Kidney capillary endothelial cell (primary cell): ENCODE measurements around the gene PRKCB.
"Not testable (repeated sequence)": the region's sequence is repeated elsewhere in the genome, so short reads cannot be mapped to it uniquely, and the experiment has no call there.

ENCODE experiments used
- DNase-seq: peaks from one replicate; pipeline ENCODE4 v3.0.0-alpha.2; 2018; ENCODE audit warnings: low spot score

The PRKCB gene

DNA sequence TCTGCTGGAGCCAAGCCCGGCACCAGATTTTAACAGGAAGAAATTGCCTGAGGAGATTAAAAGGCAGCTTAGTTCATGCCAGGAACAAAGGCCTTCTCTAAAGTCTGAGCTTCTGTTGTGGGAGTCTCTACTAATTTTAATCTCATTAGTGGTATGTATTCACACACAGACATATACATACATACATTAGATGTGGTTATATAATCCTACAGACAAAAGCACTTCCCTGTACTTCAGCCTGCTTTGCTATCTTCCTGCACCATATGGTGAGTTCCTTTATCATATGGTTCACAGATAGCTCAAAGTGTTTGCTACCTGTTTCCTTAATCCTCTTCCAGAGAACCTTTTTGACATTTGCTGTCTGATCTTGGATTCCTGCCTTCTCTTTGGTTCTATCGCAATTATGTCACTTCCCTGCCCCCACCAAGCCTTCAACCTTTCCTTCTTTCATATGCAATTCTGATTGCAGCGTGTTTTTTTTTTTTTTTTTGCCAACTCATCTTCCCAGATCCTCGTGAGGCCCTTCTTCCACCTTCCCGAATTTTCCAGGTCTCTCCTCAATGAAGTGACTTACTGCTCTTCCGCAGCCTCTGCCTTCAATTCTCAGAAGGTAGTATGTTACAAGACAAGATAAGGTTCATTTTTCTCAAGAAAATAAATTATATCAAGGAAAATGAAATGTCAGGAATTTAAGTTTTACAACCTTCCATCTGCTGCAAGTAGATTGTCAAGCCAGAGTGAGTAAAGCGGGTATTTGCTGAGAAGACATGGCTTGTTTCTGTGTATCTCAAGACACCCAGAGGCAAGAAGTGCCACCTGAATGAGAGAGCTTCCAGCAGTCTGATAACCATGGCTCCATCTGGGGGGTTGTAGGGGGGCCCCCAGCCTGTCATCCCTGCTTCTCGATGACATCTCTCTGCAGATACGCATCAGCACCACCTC lies 300.1 kb downstream of the PRKCB start:
- no peak for DNase-seq

DNA sequence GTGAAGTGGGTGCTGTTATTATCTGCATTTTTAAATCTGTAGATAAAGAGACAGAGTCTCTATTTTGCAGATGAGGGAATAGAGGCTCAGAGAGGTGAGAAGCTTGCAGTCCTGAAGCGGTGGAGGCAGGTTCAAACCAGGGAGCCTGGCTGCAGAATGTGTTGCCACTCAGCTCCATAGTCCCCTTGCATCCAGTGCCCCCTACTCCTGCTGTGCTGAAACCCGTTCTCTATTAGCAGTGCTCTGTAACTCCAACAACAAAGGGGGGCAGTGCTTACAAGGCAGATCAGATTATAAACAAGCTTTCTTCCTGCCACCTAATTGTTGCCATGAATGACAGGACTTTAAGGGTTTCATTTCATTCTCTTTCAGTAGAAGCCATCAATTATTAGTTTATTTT lies 302.2 kb downstream of the PRKCB start:
- DNase-seq, result no peak

DNA sequence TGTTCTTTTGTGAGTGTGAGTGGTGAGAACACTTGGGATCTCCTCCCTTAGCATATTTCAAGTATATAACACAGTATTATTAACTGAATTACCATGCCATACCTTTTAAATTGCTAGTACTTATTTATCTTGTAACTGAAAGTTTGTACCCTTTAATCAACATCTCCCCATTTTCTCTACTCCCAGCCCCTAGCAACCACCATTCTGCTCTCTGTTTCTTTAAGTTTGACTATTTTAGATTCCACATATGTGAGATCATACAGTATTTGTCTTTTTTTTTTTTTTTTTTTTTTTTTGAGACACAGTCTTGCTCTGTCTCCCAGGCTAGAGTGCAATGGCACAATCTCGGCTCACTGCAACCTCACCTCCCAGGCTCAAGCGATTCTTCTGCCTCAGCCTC lies 302.8 kb downstream of the PRKCB start:
- no peak for DNase-seq

DNA sequence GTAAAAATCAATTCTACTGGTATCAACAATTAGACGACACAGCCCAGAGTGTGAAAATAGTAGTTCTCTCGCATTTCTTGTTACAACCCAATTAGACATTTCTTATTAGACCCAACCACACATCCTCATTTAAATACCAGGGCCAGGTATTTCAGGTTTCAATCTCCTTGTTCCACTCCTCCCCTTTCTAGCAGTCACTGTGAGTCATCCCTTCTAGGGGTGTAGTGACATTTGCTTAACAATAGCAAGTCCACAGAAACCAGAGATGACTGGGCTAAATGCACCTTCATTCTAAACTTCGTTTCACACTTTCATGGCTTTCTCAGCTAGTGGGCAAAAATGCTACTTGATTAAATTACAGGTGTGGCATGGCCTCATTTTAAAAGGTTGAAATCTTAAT lies 303.5 kb downstream of the PRKCB start:
- no peak for DNase-seq

DNA sequence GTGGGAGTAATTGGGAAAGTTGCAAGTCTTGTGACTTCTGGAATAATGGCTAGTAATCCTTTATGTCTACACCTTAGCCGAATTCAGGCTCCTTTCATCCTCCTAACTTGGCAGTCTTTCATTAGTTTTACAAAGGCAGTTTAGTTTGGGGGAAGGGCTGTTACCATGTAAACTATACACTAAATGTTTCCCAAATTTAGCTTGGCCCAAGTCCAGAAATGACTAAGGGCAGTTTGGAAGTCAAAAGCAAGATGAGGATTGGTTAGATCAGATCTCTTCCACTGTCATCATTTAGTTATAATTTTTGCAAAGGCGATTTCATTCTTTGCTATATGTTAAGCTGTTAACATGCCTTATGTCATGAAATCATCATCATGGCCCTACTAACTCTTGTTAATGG lies 304.9 kb downstream of the PRKCB start:
- no peak for DNase-seq

DNA sequence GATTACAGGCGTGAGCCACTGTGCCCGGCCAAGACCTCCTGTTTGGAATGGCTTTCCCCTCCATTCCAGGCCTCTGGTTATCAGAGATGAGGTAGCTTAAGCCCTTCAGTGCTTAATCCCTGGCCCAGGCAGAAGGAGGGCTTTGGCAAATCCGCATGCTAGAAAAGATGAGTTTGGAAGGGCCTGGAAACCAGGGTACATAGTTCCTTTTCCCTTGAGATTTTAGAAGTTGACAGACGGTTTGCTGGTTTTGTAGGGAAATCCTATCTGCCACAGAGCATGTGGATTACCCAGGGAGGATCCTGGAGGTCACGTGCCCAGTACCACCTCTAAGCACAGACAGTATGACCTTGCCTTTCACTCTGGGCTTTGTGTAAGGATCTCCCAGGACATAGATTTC lies 305.7 kb downstream of the PRKCB start:
- DNase-seq, result no peak

DNA sequence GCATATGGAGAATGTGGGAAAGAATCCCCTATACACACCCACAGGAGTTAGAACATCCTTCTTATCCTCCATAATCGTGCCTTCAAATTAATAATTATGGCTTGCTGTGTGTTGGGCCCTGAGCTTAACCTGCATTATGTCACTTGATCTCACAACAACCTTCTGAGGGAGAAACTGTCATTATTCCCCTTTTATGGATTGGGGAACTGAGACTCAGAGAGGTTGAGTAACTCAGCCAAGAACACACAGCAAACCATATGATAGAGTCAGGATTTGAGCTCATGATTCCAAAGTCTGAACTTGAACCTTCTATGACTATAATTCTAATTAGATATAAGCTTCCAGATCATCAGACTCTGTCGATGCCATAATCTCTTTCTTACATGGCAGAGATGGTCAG lies 306.1 kb downstream of the PRKCB start:
- DNase-seq, result no peak

DNA sequence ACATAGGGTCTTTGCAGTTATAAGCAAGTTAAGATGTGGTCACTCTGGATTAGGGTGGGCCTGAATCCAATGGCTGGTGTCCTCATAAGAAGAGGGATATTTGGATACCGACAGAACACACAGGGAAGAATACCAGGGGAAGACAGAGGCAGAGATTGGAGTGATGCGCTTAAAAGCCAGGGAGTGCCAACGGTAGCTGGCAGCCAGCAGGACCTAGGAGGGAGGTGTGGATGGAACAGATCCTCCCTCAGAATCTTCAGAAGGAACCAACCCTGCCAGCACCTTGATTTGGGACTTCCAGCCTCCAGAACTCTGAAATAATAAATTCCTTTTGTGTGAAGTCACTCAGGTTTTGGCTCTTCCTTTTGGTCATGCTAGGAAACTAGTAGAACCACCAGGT lies 310.1 kb downstream of the PRKCB start:
- no peak for DNase-seq

DNA sequence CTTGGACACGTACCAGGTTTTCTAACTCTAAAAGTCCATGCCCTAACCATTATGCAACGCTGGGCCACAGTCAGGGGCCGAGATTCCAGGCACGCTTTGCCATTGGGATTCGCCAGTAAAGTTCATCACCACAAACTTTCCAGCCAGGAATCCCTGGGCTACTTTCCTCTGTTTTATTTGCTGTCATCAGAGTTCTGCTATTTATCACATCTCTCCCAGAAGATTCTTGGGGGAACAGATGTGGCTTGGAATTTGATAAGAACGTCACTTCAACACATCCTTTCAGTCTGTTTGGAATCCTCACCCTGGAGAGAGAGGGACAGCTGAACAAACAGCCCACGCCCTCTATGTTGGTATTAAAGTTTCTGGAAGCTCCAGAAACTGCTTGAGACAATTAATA lies 310.7 kb downstream of the PRKCB start:
- DNase-seq, result no peak

DNA sequence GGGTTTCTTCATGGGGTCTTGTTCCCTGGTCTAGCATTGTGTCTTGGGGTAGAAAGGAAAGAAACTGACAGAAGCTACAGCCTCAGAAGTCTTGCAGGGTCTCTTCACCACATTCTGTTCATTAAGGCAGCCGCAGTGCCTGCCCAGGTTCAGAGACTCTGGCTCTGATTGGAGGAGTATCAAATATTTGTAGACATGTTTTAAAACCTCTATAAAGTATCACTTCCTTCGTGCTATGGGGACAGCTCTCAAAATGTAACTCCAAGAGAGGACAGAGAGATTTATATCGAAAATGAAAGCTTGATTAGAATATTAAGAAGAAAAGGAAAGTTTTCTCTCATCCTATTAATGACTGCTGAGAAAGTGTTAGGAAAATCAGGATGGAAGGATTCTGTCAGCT lies 313.3 kb downstream of the PRKCB start:
- no peak for DNase-seq

DNA sequence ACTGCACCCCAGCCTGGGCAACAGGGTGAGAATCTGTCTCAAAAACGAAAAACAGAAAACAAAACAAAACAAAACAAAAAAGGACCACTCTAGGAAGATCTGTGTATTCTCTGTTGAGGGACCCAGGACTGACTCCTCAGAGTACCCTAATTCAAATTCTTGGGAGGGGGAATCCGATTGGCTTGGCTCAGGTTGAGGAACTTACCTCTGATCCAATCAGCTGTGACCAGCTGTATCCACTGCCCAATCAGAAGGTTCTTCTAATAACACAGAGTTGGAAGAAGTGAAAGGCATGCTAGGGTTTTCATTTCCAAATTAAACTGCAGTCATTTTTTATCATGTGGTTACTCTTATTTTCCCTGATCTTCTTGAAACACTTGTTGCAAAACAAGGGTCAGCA lies 314.5 kb downstream of the PRKCB start:
- no peak for DNase-seq

DNA sequence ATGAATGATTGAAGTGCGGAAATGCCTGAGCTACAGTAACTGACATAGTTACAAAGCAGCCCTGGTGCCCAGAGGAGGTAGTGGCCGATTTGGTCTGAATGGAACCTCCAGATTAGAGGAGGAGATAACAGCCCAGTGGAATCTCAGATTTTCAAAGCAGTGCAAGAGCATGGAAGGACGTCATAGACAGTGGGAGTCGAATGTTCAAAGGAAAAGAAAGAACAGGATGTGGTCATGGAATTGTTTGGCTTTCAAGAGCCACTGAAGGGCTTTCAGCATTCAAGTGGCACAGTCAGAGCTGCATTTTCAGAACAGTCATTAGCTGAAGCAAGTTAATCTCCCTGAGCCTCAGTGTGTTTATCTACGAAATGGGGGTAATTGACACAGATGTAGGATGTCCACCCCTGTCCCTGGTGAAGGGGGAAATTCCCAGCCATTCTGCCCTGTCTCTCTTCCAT lies 315.7 kb downstream of the PRKCB start:
- no peak for DNase-seq

DNA sequence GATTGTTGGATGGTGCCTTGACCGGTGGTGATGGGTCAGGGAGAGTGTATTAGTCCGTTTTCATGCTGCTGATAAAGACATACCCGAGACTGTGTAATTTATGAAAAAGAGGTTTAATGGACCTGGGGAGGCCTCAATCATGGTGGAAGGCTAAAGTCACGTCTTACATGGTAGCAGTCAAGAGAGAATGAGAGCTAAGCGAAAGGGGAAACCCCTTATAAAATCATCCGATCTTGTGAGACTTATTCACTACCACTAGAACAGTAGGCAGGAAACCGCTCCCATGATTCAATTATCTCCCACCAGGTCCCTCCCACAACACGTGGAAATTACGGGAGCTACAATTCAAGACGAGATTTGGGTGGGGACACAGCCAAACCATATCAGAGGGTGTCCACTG lies 316.3 kb downstream of the PRKCB start:
- not testable (repeated sequence) for DNase-seq

DNA sequence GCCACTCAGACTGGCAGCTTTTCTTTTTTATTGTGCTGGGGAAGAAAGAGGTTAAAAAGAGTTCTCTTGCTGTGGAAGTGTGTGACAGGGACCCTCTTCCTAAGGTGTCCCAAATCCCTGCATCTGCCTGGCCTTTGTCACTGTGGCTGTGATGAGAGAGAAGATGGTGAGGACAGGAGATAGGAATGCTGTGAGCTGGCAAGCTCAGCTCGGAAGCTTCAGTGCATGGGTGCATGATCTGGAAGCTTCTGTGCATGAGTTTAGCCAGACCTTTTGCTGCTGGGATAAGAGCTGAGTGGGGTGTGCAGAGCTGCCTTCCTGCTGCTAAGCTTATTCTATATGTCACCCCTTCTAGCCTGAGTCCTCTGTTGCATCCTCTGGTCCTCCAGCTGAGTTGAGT lies 317.0 kb downstream of the PRKCB start:
- no peak for DNase-seq

DNA sequence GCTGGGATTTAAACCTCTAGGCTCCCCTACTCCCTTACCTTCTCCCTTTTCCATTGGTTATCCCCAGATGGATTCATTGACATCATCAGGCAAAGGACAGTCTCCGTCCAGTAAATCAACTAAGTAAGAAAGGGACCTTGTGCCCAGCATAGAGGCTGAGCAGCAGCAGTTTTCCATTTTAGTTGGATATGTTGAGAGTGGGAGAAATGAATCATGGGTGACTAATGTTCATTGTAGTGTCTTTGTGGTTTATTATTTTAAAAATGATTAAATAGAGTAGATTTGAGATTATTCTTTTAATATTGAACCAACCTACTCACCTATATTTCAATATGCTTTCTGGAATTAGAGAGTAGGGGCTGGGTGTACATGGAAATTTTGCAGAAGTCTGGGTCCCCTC lies 321.0 kb downstream of the PRKCB start:
- DNase-seq, result no peak

DNA sequence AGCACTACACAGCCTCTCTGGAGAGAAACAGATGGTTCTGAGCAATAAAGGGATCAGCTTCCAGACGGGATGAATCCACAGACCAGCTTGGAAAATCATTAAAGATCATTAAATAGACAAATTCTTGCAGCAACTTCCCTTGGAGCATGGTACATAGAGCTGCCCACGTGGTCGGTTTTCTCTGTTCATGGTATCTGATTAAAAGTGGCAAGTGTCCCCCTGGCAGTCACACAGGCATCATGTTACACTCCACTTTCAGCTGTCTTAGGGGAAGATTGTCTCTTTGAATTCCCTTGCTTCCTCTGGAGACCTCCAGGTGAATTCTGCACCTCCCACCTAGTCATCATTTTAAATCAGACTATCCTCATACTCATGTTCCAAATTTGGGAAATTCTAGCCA lies 328.2 kb downstream of the PRKCB start:
- DNase-seq, result no peak

DNA sequence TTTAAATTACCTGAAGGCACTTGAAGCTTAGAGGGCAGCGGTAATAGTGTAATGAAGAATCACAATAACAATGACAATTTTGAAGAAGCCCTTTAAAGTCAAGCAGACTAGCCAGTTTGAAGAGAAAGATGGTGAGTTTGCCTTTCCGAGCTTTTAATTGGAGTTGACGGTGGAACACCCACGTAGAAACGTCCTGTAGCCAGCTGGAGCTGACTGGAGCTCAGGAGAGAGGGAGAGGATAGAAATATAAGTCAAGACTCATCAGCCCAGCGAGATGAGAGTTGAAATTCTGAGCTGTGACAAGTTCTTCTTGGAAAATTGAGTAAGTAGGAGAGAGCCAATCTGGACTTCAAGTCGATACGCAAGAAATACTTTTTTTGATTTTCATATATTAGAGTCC lies 328.6 kb downstream of the PRKCB start:
- DNase-seq, result no peak

DNA sequence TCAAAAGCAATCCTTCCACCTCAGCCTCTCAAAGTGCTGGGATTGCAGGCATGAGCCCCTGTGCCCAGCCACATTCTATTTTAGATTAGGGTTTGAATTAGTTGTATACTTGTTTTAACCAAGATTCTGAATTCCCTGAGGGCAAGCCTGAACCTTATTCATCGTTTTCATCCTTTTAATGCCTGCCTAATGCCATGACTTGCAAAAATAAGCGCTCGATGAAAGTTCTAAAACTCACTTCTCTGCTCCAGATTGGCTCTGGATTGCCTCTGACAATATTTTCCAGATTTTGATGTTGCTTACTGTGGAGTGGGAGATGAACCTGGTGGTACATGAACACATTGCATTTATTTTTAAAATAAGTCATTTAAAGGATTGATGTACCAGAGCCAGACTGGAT lies 329.5 kb downstream of the PRKCB start:
- DNase-seq, result no peak

DNA sequence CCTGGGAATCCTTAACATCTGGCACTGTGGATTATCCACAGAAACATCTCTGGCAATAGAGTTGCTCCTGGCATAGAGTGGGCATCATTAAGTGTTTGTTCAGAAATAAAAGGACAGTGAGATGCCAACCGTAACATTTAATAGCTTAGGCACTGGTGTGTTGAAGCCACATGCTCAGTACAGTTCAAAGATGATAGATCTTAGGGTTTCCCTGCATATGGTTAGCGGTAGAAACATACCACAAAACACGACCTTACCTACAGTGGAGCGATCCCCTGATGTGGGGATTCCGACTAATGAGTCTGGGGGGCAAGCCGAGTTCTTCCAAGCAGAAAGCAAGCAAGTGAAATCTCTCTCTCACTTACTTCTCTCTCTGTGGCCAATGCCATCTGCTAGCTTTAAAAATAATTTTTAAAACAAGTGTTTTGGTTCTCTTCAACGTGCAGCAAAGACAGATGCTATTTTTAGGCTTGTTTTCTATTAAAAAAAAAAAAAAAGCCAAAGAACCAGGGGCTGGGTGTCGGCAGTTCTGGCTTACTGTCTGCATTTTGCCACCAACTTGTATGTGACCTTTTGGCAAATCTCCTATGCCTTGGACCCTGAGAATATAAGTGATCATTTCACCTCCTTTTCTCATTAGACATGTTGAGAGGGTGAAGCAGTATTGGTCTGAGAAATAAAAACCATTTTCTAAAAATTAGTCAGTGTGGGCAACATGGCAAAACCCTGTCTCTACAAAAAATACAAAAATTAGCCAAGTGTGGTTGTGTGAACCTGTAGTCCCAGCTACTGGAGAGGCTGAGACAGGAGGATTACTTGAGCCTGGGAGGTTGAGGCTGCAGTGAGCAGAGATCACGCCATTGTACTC lies 331.1 kb downstream of the PRKCB start:
- DNase-seq, result no peak

DNA sequence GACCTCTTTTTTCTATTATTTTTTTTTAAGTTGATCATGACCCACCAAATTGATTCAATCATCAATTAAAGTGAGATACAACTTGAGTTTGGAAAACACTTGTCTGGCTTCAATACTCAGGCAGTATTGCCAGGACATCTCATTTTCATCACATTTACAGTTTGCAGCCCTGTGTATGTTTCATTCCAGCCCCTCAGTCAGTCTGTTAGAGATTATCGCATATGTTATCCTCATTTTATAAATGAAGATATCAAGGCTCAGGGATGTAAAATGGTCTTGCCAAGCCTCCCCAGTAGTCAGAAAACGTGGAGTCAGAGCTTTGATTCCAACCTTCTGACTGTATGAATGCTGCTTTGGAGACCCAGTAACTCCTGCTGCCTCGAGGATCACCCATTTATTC lies 333.1 kb downstream of the PRKCB start:
- DNase-seq, result no peak

DNA sequence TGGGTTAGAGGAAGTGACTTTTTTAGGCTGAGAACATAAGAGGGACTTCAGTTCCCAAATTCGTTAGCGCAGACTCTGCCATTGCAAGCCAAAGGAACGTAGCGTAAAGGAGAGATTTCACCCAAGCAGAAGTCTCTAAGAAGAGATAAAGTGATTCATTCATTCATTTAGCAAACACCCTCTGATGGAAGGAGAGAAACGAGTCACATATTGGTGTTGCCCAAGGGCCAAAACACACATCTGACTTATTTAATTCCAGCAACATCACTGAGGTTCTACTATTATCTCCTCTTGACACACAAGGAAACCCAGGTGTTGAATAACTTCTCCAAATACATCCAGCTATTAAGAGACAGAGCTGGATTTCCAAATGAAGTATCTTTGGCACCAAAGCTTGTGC lies 334.6 kb downstream of the PRKCB start:
- no peak for DNase-seq

DNA sequence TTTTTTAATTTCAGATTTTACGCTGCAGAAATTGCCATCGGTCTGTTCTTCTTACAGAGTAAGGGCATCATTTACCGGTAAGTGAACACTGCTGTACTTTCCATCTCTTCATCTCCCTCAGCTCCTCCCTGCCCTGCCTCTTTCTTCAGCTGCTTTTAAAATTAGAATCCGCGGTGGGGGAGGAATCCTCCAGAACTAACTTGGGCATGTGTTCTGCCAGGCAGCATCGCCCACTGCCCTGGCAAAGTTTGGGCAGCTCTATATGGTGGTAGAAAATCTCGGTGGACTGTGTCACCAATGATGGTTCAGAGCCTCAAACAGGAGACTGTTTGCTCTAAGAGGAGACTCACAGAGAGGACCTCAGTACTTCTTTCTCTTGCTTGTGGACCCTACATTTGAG lies 338.7 kb downstream of the PRKCB start:
- no peak for DNase-seq

DNA sequence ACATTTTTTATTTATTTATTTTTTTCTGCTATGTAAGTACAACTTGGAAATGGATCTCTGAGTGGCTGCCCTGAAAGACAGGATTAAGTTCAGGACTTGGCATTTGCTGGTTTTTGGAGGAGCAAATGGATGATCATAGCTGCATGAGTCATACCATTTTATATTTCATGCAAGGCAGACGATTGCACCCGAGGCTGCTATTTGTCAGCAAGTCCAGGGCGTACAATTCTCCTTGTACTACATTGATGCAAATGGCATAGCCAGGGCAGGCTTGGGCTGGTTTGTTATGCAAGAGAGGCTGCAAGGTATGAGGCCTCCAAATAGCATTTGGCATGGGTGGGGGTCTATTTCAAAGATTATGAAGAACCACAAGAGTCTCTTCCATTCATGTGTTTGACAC lies 339.2 kb downstream of the PRKCB start:
- DNase-seq, result no peak
